ENCODE results near the gene SPAG8. TPM values are rescaled to one million over a fixed set of nuclear protein-coding genes. Genes with fewer than 3 reads are reported as not detected.

The SPAG8 gene
- total and polyA plus RNA-seq, 9 of the 15 experiments (the other 6 are each of a cell fraction or from before 2014, with no cell fraction given): 0.03 to 0.47 (median 0.21) TPM

GRCh38 chr9:35829084-35829763 is 17.2 kb upstream of the SPAG8 start, which contains the start of gene TMEM8B:
Gene TMEM8B (plus strand): TSS chr9:35829228. CDS start chr9:35829448, 220 bp downstream.
- intact Hi-C loops (cut with micrococcal nuclease) (no loop called here), in situ Hi-C loops (cut with MboI) (no loop called here)
- Histone ChIP-seq H3K4me2 (ENCODE audit: insufficient read depth, low read length) (peak within 1 kb of the TSS; percentile 86), H3K9me3 (replicated peaks; ENCODE audit: control insufficient read depth, insufficient read depth, low read depth, low read length) (no peaks in the 10 kb centered on the region), H4K20me1 (replicated peaks; ENCODE audit: control insufficient read depth, insufficient read depth, low read length) (no peaks in the 10 kb centered on the region), H3K4me1 (replicated peaks in 1 of 2; ENCODE audit: control insufficient read depth in 2 of 2, insufficient read depth in 2 of 2, low read length in 2 of 2) (peaks cover 0 to 12% of the 10 kb centered on the region in 2 experiments; a peak in 3 of 5 replicates), H2AFZ (ENCODE audit: low read depth, low read length) (peak within 1 kb of the TSS; percentile 99), H3K36me3 (ENCODE audit: control insufficient read depth, insufficient read depth, low read length) (no peaks in the 10 kb centered on the region), H3K79me2 (ENCODE audit: control insufficient read depth, insufficient read depth, low read length) (no peaks in the 10 kb centered on the region), H3K27ac (ENCODE audit: extremely low read depth, low read depth, low read length) (peak within 1 kb of the TSS; percentile 59), H3K9me1 (ENCODE audit: control insufficient read depth, insufficient read depth, low read length) (no peaks in the 10 kb centered on the region), H3K4me3 (peak within 1 kb of the TSS; percentile 59), H3K9ac (ENCODE audit: insufficient read depth in 1 of 2, low read depth in 2 of 2, low read length in 2 of 2) (peak within 1 kb of the TSS; percentile 59 to 91), H3K27me3 (ENCODE audit: control insufficient read depth in 2 of 2, insufficient read depth in 2 of 2, low read length in 2 of 2) (no peaks in the 10 kb centered on the region)
- peak; percentile 67 for FAIRE-seq
- peak; percentile 95 for ATAC-seq
- no CpG with 5 or more reads among the region's 53 CpGs for WGBS (ENCODE audit: insufficient coverage, low coverage, missing lambda C conversion rate)
- BruUV-seq (replicated peaks): no TSS peak
- ChIA-PET CTCF (ENCODE audit: low intra/inter-chr PET ratio) (interaction anchor here (0.6 kb wide), 1 partner anchor 19 kb away, joined by 3 read pairs; no protein-coding TSS in a partner anchor), POLR2A (interaction anchor here (1.1 kb wide), 1 partner anchor 8 kb away, joined by 4 read pairs; no protein-coding TSS in a partner anchor)
- DNase-seq (ENCODE audit: extremely low read depth in 1 of 4, low spot score in 3 of 4): peak; percentile 89 to 94 (median 90)
- TF ChIP-seq, protein P1, sequence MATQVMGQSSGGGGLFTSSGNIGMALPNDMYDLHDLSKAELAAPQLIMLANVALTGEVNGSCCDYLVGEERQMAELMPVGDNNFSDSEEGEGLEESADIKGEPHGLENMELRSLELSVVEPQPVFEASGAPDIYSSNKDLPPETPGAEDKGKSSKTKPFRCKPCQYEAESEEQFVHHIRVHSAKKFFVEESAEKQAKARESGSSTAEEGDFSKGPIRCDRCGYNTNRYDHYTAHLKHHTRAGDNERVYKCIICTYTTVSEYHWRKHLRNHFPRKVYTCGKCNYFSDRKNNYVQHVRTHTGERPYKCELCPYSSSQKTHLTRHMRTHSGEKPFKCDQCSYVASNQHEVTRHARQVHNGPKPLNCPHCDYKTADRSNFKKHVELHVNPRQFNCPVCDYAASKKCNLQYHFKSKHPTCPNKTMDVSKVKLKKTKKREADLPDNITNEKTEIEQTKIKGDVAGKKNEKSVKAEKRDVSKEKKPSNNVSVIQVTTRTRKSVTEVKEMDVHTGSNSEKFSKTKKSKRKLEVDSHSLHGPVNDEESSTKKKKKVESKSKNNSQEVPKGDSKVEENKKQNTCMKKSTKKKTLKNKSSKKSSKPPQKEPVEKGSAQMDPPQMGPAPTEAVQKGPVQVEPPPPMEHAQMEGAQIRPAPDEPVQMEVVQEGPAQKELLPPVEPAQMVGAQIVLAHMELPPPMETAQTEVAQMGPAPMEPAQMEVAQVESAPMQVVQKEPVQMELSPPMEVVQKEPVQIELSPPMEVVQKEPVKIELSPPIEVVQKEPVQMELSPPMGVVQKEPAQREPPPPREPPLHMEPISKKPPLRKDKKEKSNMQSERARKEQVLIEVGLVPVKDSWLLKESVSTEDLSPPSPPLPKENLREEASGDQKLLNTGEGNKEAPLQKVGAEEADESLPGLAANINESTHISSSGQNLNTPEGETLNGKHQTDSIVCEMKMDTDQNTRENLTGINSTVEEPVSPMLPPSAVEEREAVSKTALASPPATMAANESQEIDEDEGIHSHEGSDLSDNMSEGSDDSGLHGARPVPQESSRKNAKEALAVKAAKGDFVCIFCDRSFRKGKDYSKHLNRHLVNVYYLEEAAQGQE (IDR thresholded peaks at IDR 0.05; ENCODE audit: borderline replicate concordance): peak; percentile 56
- TF ChIP-seq, protein P1 (CRISPR knock-in tag; IDR thresholded peaks at IDR 0.05; ENCODE audit: low read depth): no peak
- peak; percentile 13 for TF ChIP-seq FOS (IDR thresholded peaks at IDR 0.05; ENCODE audit: extremely low read depth, insufficient read length)
- no peak for TF ChIP-seq EHMT2 (IDR thresholded peaks at IDR 0.05)
- peak; percentile 41 for TF ChIP-seq SP2 (IDR thresholded peaks at IDR 0.05; ENCODE audit: extremely low read depth, low read depth, low read length, poor library complexity, severe bottlenecking)
- no peak for TF ChIP-seq PHB (CRISPR knock-in tag; IDR thresholded peaks at IDR 0.05)
- TF ChIP-seq MXD1 (CRISPR knock-in tag; IDR thresholded peaks at IDR 0.05; ENCODE audit: borderline replicate concordance, poor library complexity, severe bottlenecking): no peak
- TF ChIP-seq FUS (optimal IDR thresholded peaks at IDR 0.05; ENCODE audit: low read depth, low read length): no peak

Data from K562 (cell line).